A549 (cell line): Measurements from ENCODE around the gene C16orf89. TPM values are rescaled to one million over a fixed set of nuclear protein-coding genes. Genes with fewer than 3 reads are reported as not detected.
A peak's percentile ranks its signal among the peaks of the same experiment; 100 is the strongest.

ENCODE experiments used
- ATAC-seq, 2 experiments: fragments of 200-7000 bp in 1 of 2; fragments of >200 bp in 1 of 2; cut with Nextera tagmentation in 1 of 2; cut with Tn5 transposase in 1 of 2; 3 replicates each; pipeline versions ENCODE4 v1.8.0 to v1.9.1; 2018 to 2020; ENCODE audit warnings: mild to moderate bottlenecking in 1 of 2, moderate library complexity in 1 of 2
- CTCF ChIA-PET: fragments of 300-600 bp; sonication (Branson Sonifier 250); formaldehyde crosslinking; extraction: SDS; loops from one replicate; lab custom pipeline; 2021; ENCODE audit warnings: antibody characterized with exemption, inconsistent platforms; lab: Yijun Ruan, JAX
- POLR2A ChIA-PET: fragments of 350-600 bp; formaldehyde crosslinking; extraction: SDS; loops from one replicate; lab custom pipeline; 2021; ENCODE audit warnings: antibody characterized with exemption, inconsistent platforms; lab: Yijun Ruan, JAX
- DNase-seq, 2 experiments: peaks; one replicate each; pipeline versions ENCODE4 v3.0.0 to v3.0.0-alpha.2; 2011 to 2016; ENCODE audit warnings: low read depth in 1 of 2, low spot score in 1 of 2
- FAIRE-seq: peaks from 2 replicates; lab custom pipeline; 2011; peaks lifted over from hg19 to GRCh38; lab: Jason Lieb, UNC
- H3K27ac ChIP-seq, 2 experiments: fragments of >200 bp; sonication (Bioruptor Twin); formaldehyde crosslinking; 3 replicates each; pipeline ENCODE4 v1.5.1; 2016 to 2017
- H3K4me1 ChIP-seq: fragments of >200 bp; sonication (Bioruptor Twin); formaldehyde crosslinking; 3 replicates; pipeline ENCODE4 v1.6.1; 2016
- H3K4me2 ChIP-seq: fragments of >200 bp; sonication (Bioruptor Twin); formaldehyde crosslinking; 3 replicates; pipeline ENCODE4 v1.6.1; 2016
- H3K4me3 ChIP-seq: fragments of >200 bp; sonication (Bioruptor Twin); formaldehyde crosslinking; 3 replicates; pipeline ENCODE4 v1.5.1; 2016
- H3K9me3 ChIP-seq: fragments of >200 bp; sonication (Bioruptor Twin); formaldehyde crosslinking; 3 replicates; pipeline ENCODE4 v1.6.1; 2016
- ATOH8 ChIP-seq: fragments of 250-450 bp; sonication (Bioruptor Pico); IDR thresholded peaks from 2 replicates; pipeline ENCODE4 v1.5.0; 2020; ENCODE audit warnings: low read depth, mild to moderate bottlenecking, moderate library complexity
- BCL3 ChIP-seq: fragments of >200 bp; sonication (Bioruptor Twin); formaldehyde crosslinking; IDR thresholded peaks from 3 replicates; pipeline ENCODE4 v1.6.1; 2016
- BHLHE40 ChIP-seq: IDR thresholded peaks from 2 replicates; pipeline ENCODE4 v1.6.1; 2012; ENCODE audit warnings: low read depth, low read length, inconsistent platforms
- CEBPB ChIP-seq, 2 experiments: fragments of >200 bp in 1 of 2; sonication (Bioruptor Twin) in 1 of 2; formaldehyde crosslinking in 1 of 2; IDR thresholded peaks; 2 replicates each; pipeline ENCODE4 v1.6.1; 2012 to 2016
- E2F6 ChIP-seq: IDR thresholded peaks from 2 replicates; pipeline ENCODE4 v1.6.1; 2012; ENCODE audit warnings: low read depth, borderline replicate concordance
- EHF ChIP-seq: fragments of 250-450 bp; sonication (Bioruptor Pico); IDR thresholded peaks from 2 replicates; pipeline ENCODE4 v1.5.0; 2020; ENCODE audit warnings: mild to moderate bottlenecking
- EHMT2 ChIP-seq: fragments of 200-600 bp; sonication (generic); IDR thresholded peaks from 2 replicates; pipeline ENCODE4 v1.6.1; 2016; ENCODE audit warnings: antibody characterized with exemption, low read depth, mild to moderate bottlenecking, moderate library complexity
- ELK1 ChIP-seq: fragments of 150-350 bp; IDR thresholded peaks from 2 replicates; pipeline ENCODE4 v1.6.1; 2014; ENCODE audit warnings: low read depth, mild to moderate bottlenecking, low read length
- EP300 ChIP-seq, 2 experiments: fragments of >200 bp; sonication (Bioruptor Twin); formaldehyde crosslinking; IDR thresholded peaks; 2 replicates in 1 of 2; 3 replicates in 1 of 2; pipeline ENCODE4 v1.6.1; 2016 to 2017
- FOSB ChIP-seq: fragments of 250-450 bp; sonication (Bioruptor Pico); IDR thresholded peaks from 2 replicates; pipeline ENCODE4 v1.5.0; 2020; ENCODE audit warnings: mild to moderate bottlenecking, moderate library complexity
- GATA3 ChIP-seq: IDR thresholded peaks from 2 replicates; pipeline ENCODE4 v1.6.1; 2012; ENCODE audit warnings: borderline replicate concordance
- HMGXB4 ChIP-seq: fragments of 250-450 bp; sonication (Bioruptor Pico); IDR thresholded peaks from 2 replicates; pipeline ENCODE4 v1.5.0; 2021; ENCODE audit warnings: mild to moderate bottlenecking, moderate library complexity, borderline replicate concordance
- HOXA7 ChIP-seq: fragments of 250-450 bp; sonication (Bioruptor Pico); IDR thresholded peaks from 2 replicates; pipeline ENCODE4 v1.5.0; 2020; ENCODE audit warnings: mild to moderate bottlenecking, moderate library complexity
- JUN ChIP-seq, 2 experiments: fragments of >200 bp; sonication (Bioruptor Twin); formaldehyde crosslinking; IDR thresholded peaks; 2 replicates in 1 of 2; 3 replicates in 1 of 2; pipeline ENCODE4 v1.6.1; 2016 to 2017
- MAFK ChIP-seq: fragments of 450-650 bp; IDR thresholded peaks from 2 replicates; pipeline ENCODE4 v1.6.1; 2014; ENCODE audit not compliant: partially characterized antibody
- NFE2L2 ChIP-seq: fragments of 150-350 bp; conservative IDR thresholded peaks from 2 replicates; pipeline ENCODE4 v1.6.1; 2014; ENCODE audit warnings: low read length
- POLR2A ChIP-seq: IDR thresholded peaks from 2 replicates; pipeline ENCODE4 v1.6.1; 2012; ENCODE audit warnings: mild to moderate bottlenecking, low read length
- REST ChIP-seq: fragments of 200-600 bp; sonication (generic); IDR thresholded peaks from 2 replicates; pipeline ENCODE4 v1.6.1; 2016; ENCODE audit warnings: antibody characterized with exemption, mild to moderate bottlenecking, moderate library complexity
- RFX5 ChIP-seq: fragments of 450-650 bp; IDR thresholded peaks from 2 replicates; pipeline ENCODE4 v1.7.1; 2014; ENCODE audit warnings: antibody characterized with exemption, mild to moderate bottlenecking, moderate library complexity
- RNF2 ChIP-seq: fragments of 200-600 bp; sonication (generic); IDR thresholded peaks from 2 replicates; pipeline ENCODE4 v1.6.1; 2016; ENCODE audit warnings: low read depth, mild to moderate bottlenecking, antibody characterized with exemption, moderate library complexity, borderline replicate concordance
- SMC3 ChIP-seq: fragments of >200 bp; sonication (Bioruptor Twin); formaldehyde crosslinking; IDR thresholded peaks from 3 replicates; pipeline ENCODE4 v1.6.1; 2018; ENCODE audit warnings: inconsistent platforms
- USF2 ChIP-seq: fragments of 450-650 bp; IDR thresholded peaks from 2 replicates; pipeline ENCODE4 v1.6.1; 2014; ENCODE audit warnings: antibody characterized with exemption
- ZFP36 ChIP-seq: fragments of 450-650 bp; IDR thresholded peaks from 2 replicates; pipeline ENCODE4 v1.6.1; 2014; ENCODE audit warnings: borderline replicate concordance; ENCODE audit not compliant: partially characterized antibody
- WGBS: methylation state at CpG from one replicate; pipeline ENCODE4 v1.1.6; 2017; ENCODE audit errors: missing lambda C conversion rate; 5-methylcytosine and 5-hydroxymethylcytosine counted together
- polyA plus RNA-seq, 4 experiments: library from polyadenylated mRNA; depleted of rRNA in 3 of 4; stranded (reverse); fragments of >200 nt; fragmentation: RNase III in 1 of 4; extraction: RNeasy Plus Mini Kit Qiagen cat#74134 plus additional on column Dnase treatment in 1 of 4; gene quantifications; 2 replicates in 3 of 4; 3 replicates in 1 of 4; pipeline ENCODE4 v1.2.3, GENCODE V29; 2011 to 2017

Gene C16orf89
- polyA plus RNA-seq, 2 of the 4 experiments (the other 2 are of a cell fraction), result not detected

GRCh38 chr16:5011637-5012036 lies 54.1 kb downstream of the C16orf89 start:
- ATAC-seq, result no peak
- no peak overlapping the region for H3K4me3 ChIP-seq
- FAIRE-seq, result no peak
- TF ChIP-seq USF2 (no peak), RFX5 (no peak), NFE2L2 (no peak), MAFK (no peak), ZFP36 (no peak)
- ChIA-PET POLR2A (no interaction called here), CTCF (interaction anchor here (0.6 to 1.9 kb wide), 4 partner anchors 9 to 505 kb away, joined by 3 to 6 read pairs (median 3); no protein-coding TSS in a partner anchor)
- H3K4me2 ChIP-seq, result no peak overlapping the region
- WGBS, result 49% methylated on average over 4 of the region's 4 CpGs
- DNase-seq, result no peak
- H3K27ac ChIP-seq, result no peak overlapping the region
- H3K9me3 ChIP-seq, result no peaks in the 10 kb centered on the region
- no peaks in the 10 kb centered on the region for H3K4me1 ChIP-seq

- Histone ChIP-seq H3K4me1 (no peaks in the 10 kb centered on the region), H3K4me2 (no peak overlapping the region), H3K27ac (no peak overlapping the region), H3K4me3 (no peak overlapping the region), H3K9me3 (no peaks in the 10 kb centered on the region)
- DNase-seq (no peak), FAIRE-seq (no peak), ATAC-seq (peak in 1 of 2 experiments; percentile 28; a peak in 2 of 6 replicates)
- CTCF ChIA-PET, result interaction anchor here (0.5 to 1.9 kb wide), 4 partner anchors 10 to 504 kb away, joined by 3 to 6 read pairs (median 3); no protein-coding TSS in a partner anchor
- WGBS, result 35% methylated on average over 15 of the region's 15 CpGs
- TF ChIP-seq EHMT2, result no peak
- TF ChIP-seq FOSB (CRISPR knock-in tag), result no peak
- TF ChIP-seq EP300 (IDR thresholded peaks at IDR 0.05), result no peak
- TF ChIP-seq CEBPB (IDR thresholded peaks at IDR 0.05), result no peak
- POLR2A ChIA-PET, result no interaction called here
Measured at GRCh38 chr16:5010576-5011329, 55.0 kb downstream of the C16orf89 start.

- no peak overlapping the region for H3K27ac ChIP-seq
- ATAC-seq (peak; percentile 20 to 35; a peak in 3 of 6 replicates), DNase-seq (no peak), FAIRE-seq (no peak)
- WGBS, result 34% methylated on average over 10 of the region's 18 CpGs
- H3K9me3 ChIP-seq, result no peaks in the 10 kb centered on the region
- CTCF ChIA-PET, result no interaction called here
- H3K4me3 ChIP-seq, result no peak overlapping the region
- H3K4me1 ChIP-seq, result no peaks in the 10 kb centered on the region
- POLR2A ChIA-PET, result no interaction called here
- H3K4me2 ChIP-seq, result no peak overlapping the region
- no peak for TF ChIP-seq POLR2A
- no peak for TF ChIP-seq GATA3
- no peak for TF ChIP-seq JUN (IDR thresholded peaks at IDR 0.05)
- TF ChIP-seq ELK1, result no peak
- TF ChIP-seq NFE2L2, result no peak
- TF ChIP-seq E2F6, result no peak
- TF ChIP-seq ATOH8, result no peak
- TF ChIP-seq BCL3, result no peak
- TF ChIP-seq HOXA7 (CRISPR knock-in tag), result no peak
- no peak for TF ChIP-seq RNF2
- no peak for TF ChIP-seq SMC3
- no peak for TF ChIP-seq HMGXB4 (CRISPR knock-in tag)
- no peak for TF ChIP-seq BHLHE40
- TF ChIP-seq EHF (CRISPR knock-in tag), result no peak
- TF ChIP-seq REST, result no peak
Measured at GRCh38 chr16:5008311-5008731, 57.4 kb downstream of the C16orf89 start.
